Nephron (organoid): ENCODE data around the gene SIK3.
"Not testable (repeated sequence)": the region's sequence is repeated elsewhere in the genome, so short reads cannot be mapped to it uniquely, and the experiment has no call there.

Source experiments
- H3K27ac Mint-ChIP-seq, 3 experiments: 2 replicates each; pipeline ENCODE4 v1.8.0; 2020; ENCODE audit warnings: mixed read lengths in 3 of 3, mild to moderate bottlenecking in 2 of 3, moderate library complexity in 1 of 3
- H3K27me3 Mint-ChIP-seq: 2 replicates; pipeline ENCODE4 v1.8.0; 2021; ENCODE audit warnings: low read depth, mild to moderate bottlenecking, moderate library complexity, mixed read lengths
- H3K36me3 Mint-ChIP-seq: 2 replicates; pipeline ENCODE4 v1.8.0; 2020; ENCODE audit warnings: low read depth, mixed read lengths
- H3K4me1 Mint-ChIP-seq: 2 replicates; pipeline ENCODE4 v1.8.0; 2020; ENCODE audit warnings: mixed read lengths
- H3K4me3 Mint-ChIP-seq, 3 experiments: 2 replicates each; pipeline ENCODE4 v1.8.0; 2020; ENCODE audit warnings: mild to moderate bottlenecking in 3 of 3, mixed read lengths in 3 of 3, moderate library complexity in 2 of 3
- H3K9me3 Mint-ChIP-seq: 2 replicates; pipeline ENCODE4 v1.8.0; 2020; ENCODE audit warnings: mixed read lengths
- TF ChIP-seq, protein P1 (sequence below), 3 experiments: fragments of 200-600 bp; sonication (generic); IDR thresholded peaks; one replicate each; pipeline ENCODE4 v1.5.0; 2021; ENCODE audit warnings: antibody characterized with exemption in 3 of 3; ENCODE audit not compliant: unreplicated experiment in 3 of 3

The SIK3 gene

DNA sequence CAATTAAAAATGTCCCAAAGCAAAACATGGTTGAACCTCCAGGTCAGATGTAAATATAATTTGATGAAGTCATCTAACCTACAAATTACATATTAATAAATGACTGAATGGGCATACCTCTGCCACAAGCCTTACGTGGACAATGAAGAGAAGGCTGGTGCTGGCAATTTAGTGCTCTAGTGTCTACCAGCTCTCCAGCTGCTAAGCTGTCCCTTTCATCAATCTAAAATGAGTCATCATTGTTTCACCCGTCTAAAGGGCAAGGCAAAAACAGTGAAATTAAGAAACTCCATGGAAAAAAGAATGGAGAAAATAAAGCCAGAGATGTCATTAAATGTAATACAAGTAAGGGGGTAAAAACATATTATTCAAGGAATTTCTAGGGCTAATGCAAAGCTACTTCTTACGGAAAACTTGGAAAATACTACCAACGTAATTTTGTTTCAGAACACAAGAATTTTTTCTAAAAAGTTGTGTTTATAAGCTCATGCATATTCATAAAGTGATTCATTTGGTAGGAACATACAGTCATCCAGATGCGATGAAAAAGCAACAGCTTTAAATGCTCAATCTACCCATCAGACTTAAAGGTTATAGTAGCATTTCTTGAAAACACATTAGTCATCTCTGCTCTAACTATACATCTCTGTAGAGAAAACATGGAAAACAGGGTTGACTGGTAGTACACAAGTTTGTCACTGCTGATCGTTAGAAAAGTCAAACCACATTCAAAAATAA lies 71.5 kb downstream of the SIK3 start:
- H3K27ac Mint-ChIP-seq = no peak overlapping the region
- no peaks in the 10 kb centered on the region for H3K27me3 Mint-ChIP-seq
- TF ChIP-seq, protein P1, sequence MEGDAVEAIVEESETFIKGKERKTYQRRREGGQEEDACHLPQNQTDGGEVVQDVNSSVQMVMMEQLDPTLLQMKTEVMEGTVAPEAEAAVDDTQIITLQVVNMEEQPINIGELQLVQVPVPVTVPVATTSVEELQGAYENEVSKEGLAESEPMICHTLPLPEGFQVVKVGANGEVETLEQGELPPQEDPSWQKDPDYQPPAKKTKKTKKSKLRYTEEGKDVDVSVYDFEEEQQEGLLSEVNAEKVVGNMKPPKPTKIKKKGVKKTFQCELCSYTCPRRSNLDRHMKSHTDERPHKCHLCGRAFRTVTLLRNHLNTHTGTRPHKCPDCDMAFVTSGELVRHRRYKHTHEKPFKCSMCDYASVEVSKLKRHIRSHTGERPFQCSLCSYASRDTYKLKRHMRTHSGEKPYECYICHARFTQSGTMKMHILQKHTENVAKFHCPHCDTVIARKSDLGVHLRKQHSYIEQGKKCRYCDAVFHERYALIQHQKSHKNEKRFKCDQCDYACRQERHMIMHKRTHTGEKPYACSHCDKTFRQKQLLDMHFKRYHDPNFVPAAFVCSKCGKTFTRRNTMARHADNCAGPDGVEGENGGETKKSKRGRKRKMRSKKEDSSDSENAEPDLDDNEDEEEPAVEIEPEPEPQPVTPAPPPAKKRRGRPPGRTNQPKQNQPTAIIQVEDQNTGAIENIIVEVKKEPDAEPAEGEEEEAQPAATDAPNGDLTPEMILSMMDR (IDR thresholded peaks at IDR 0.05; ENCODE audit: unreplicated experiment in 3 of 3) = no peak
- no peaks in the 10 kb centered on the region for H3K36me3 Mint-ChIP-seq
- no peaks in the 10 kb centered on the region for H3K9me3 Mint-ChIP-seq
- peaks cover 29% of the 10 kb centered on the region for H3K4me1 Mint-ChIP-seq
- H3K4me3 Mint-ChIP-seq = no peak overlapping the region

DNA sequence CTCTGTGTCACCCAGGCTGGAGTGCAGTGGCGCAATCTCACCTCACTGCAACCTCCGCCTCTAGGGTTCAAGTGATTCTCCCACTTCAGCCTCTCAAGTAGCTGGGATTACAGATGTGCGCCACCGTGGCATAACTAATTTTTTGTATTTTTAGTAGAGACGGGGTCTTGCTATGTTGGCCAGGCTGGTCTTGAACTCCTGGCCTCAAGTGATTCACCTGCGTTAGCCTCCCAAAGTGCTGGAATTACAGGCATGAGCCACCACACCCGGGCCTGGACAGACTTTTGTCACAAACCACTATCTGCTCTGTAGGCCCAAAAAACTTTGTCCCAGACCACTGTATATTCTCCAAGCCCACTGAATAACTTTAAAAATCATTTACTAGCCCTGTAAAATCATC lies 74.5 kb downstream of the SIK3 start:
- H3K9me3 Mint-ChIP-seq, H3K4me3 Mint-ChIP-seq, H3K36me3 Mint-ChIP-seq, H3K27me3 Mint-ChIP-seq: not testable (repeated sequence)
- peak overlapping the region in 1 of 3 experiments; percentile 19 for H3K27ac Mint-ChIP-seq
- peaks cover 48% of the 10 kb centered on the region for H3K4me1 Mint-ChIP-seq

DNA sequence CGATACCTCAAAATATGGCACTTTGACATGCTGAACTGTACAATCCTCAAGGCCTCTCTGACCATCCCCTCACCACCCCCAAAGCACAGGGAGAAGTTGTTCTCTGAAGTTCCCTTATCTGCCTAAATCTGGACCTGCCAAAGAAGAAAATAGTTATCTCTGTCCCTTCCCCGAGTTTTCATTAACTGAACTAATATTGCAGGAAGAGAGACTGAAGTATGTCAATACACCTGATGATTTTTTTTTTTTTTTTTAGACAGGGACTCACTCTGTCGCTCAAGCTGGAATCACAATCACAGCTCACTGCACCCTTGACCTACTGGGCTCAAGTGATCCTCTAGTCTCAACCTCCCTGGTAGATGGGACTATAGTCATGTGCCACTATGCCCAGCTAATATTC lies 75.0 kb downstream of the SIK3 start:
- TF ChIP-seq, protein P1 (IDR thresholded peaks at IDR 0.05; ENCODE audit: unreplicated experiment in 3 of 3) = no peak
- H3K27me3 Mint-ChIP-seq = no peaks in the 10 kb centered on the region
- peak overlapping the region in 1 of 3 experiments; percentile 30 for H3K27ac Mint-ChIP-seq
- no peak overlapping the region for H3K4me3 Mint-ChIP-seq
- peaks cover 43% of the 10 kb centered on the region for H3K4me1 Mint-ChIP-seq
- no peaks in the 10 kb centered on the region for H3K9me3 Mint-ChIP-seq
- H3K36me3 Mint-ChIP-seq = no peaks in the 10 kb centered on the region

DNA sequence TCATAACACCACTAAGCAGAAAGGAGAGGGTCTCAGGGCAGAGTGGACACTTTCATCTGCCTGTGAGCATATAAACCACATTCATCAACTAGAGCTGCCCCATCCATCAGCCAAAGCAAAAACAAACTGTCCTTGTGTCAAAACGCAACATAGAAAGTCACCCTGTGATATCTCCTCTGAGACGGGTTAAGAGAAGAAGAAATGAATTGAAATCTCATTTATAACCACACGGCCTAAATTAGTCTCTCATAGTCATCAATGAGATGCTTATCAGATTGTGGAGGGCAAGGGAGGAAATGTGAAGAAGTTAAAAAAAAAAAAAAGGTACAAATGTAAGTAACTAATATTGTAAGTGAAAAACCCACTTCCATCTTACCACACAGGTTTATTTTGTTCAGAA lies 75.7 kb downstream of the SIK3 start:
- Mint-ChIP-seq H3K27me3 (no peaks in the 10 kb centered on the region), H3K4me3 (no peak overlapping the region), H3K4me1 (peaks cover 42% of the 10 kb centered on the region), H3K27ac (peak overlapping the region in 2 of 3 experiments; percentile 7 to 17), H3K36me3 (no peaks in the 10 kb centered on the region), H3K9me3 (no peaks in the 10 kb centered on the region)
- TF ChIP-seq, protein P1 (IDR thresholded peaks at IDR 0.05; ENCODE audit: unreplicated experiment in 3 of 3) = no peak

DNA sequence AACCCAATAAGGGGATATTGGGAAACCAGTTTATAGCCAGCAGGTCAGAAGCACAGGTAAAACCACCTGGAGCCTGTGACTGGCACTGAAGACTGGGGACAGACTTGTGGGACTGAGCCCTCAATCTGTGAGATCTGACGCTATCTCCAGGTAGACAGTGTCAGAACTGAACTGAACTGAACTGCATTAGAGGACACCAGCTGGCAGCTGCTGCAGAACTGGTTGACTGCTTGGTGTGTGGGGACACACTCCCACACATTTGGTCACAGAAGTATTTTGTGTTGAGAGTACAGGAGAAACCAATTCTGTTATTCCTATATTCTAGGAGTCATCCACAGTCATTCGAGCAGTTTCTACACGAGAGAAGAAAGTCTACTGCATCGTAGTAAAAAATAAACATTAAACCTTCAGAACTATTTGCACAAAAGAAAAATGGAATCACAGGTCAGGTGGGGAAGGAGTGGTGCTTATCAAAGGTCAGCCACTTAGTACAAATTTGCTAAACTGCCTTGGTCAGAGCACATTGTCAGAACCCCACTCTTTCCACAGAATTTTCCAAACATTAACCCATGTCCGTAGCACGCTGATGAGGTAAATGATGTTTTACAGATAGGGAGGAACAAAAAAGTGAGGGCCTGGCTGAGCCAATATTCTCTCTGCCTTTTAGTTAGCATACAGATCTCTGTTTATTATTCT lies 77.2 kb downstream of the SIK3 start:
- Mint-ChIP-seq H3K36me3 (no peaks in the 10 kb centered on the region), H3K4me1 (peaks cover 42% of the 10 kb centered on the region), H3K4me3 (peak overlapping the region in 1 of 3 experiments; percentile 2), H3K27ac (peak overlapping the region; percentile 18 to 85 (median 45)), H3K27me3 (no peaks in the 10 kb centered on the region), H3K9me3 (no peaks in the 10 kb centered on the region)
- TF ChIP-seq, protein P1 (IDR thresholded peaks at IDR 0.05; ENCODE audit: unreplicated experiment in 3 of 3) = no peak

DNA sequence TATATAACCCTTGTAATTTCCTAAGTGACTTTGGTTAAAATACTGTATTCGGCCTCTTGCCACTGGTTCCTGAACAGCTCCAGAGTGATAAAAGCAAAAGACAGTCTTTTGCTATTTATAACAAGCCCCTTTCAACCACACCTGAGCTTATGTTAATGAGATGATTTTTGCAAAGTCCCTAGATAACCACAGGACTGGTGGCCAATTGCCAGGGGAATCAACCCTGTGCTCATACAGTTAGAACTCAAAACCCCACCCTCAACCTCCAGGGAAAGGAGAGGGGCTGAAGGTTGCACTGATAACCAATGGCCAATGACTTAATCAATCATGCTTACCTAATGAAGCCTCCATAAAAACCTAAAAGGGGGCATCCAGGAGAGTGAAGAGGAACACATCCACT lies 77.9 kb downstream of the SIK3 start:
- H3K36me3 Mint-ChIP-seq = no peaks in the 10 kb centered on the region
- H3K27me3 Mint-ChIP-seq = no peaks in the 10 kb centered on the region
- TF ChIP-seq, protein P1 (IDR thresholded peaks at IDR 0.05; ENCODE audit: unreplicated experiment in 3 of 3) = no peak
- peak overlapping the region in 2 of 3 experiments; percentile 32 to 85 for H3K27ac Mint-ChIP-seq
- H3K4me3 Mint-ChIP-seq = no peak overlapping the region
- peaks cover 42% of the 10 kb centered on the region for H3K4me1 Mint-ChIP-seq
- no peaks in the 10 kb centered on the region for H3K9me3 Mint-ChIP-seq
